A172 (cell line): ENCODE measurements around the gene GOLGA7B. TPM values are rescaled to one million over a fixed set of nuclear protein-coding genes. Genes with fewer than 3 reads are reported as not detected.
A peak's percentile ranks its signal among the peaks of the same experiment; 100 is the strongest.

Experiments
- DNase-seq: peaks from one replicate; pipeline ENCODE4 v3.0.0-alpha.2; 2015; ENCODE audit warnings: low spot score
- total RNA-seq: library from RNA; depleted of rRNA; stranded (reverse); fragments of >200 nt; shearing (Covaris generic); gene quantifications from 2 replicates; pipeline ENCODE4 v1.2.3, GENCODE V29; 2014

The GOLGA7B gene
- total RNA-seq, 1 experiment from 2014 or later = 1.9 TPM

GRCh38 chr10:97894092-97894491, 44.4 kb downstream of the GOLGA7B start:
- DNase-seq = no peak

DNA sequence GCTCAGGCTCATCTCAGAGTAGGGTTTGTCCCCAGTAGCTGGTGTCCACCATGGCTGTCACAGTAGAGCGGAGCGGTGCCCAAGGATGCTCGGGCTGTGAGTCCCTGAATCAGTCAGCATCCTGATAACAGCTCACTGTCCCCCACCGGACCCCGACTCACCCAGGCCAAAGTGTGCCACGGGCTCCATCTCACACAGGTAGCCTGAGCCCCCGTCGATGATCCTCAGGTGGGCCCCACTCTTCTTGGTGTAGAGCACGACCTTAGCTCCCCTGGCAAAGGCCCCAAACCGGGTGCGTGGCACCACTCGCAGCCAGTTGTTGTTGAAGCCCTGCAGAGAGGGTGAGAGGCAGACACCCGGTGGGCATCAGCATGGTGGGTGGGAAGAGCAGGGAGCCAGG, 45.4 kb downstream of the GOLGA7B start:
- DNase-seq = no peak

DNA sequence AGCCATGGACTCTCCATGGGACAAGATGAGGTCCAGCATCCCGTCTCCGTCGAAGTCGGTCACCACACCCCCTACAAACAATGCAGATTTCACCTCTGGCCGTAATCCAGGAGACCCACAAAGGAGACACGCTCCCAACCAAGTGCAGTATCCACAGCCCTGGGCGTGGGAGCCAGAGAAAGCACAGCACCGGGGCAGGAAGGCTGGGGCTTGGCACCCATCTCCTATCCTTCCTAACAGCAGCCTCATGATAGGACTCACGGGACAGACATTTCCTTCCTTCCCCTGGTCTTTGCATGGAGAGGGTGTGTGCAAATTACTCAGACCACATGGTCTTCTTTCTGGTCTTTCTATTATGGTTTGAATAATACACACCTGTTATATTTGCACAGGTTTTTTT, 46.3 kb downstream of the GOLGA7B start:
- no peak for DNase-seq

DNA sequence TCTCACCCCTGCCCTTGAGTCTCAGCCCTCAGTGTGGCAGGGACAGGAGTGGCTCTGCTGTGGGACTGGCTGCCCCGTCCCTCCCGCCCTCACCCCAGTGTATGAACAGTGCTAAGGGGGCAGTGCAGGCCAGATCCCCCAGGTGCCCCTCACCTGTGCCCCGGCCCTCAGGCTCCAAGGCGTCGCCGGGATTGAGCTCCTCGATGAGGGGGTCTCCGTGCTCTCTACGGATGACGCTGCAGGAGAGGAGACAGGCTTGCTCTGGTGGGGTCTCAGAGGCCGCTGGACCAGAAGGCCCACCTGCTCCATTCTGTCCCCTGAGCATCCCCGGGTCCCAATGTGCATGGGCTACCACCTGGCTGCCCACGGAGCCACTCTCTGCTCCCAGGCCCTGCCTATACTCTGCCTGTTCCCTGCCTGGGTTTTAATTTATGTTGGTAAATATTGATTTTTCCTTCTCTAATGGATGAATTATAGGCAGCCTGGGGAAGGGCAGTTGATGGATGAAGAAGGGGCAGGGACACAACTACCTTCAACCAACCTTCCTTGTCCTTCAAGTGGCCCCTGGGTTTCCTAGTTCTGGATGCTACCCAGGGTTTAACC, 47.2 kb downstream of the GOLGA7B start:
- no peak for DNase-seq

GRCh38 chr10:97898429-97898828, 48.8 kb downstream of the GOLGA7B start:
- DNase-seq = no peak

DNA sequence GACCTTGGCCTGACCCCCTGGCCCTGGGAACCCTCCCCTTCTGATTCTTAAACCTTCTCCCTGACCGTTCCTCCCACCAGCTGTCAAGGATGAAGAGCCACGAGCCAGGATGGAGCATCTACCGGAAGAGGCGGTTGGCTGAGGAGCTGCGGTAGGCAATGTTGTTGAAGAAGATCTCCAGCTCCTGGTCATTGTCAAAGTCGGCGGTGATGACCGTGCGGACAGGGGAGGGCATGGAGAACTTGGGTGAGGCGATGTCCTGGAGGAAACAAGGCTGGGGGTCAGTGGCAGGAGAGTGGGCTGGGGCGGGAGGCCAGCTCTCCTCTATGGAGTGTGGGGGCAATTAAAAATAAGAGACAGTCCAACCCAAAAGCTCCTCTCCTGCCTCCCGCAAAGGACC, 51.7 kb downstream of the GOLGA7B start:
- DNase-seq = no peak

GRCh38 chr10:97903128-97904017, 53.7 kb downstream of the GOLGA7B start:
- no peak for DNase-seq

- DNase-seq = no peak
Measured at GRCh38 chr10:97904018-97904381, 54.4 kb downstream of the GOLGA7B start.

- DNase-seq = no peak
Measured at GRCh38 chr10:97904576-97904975, 54.9 kb downstream of the GOLGA7B start.

DNA sequence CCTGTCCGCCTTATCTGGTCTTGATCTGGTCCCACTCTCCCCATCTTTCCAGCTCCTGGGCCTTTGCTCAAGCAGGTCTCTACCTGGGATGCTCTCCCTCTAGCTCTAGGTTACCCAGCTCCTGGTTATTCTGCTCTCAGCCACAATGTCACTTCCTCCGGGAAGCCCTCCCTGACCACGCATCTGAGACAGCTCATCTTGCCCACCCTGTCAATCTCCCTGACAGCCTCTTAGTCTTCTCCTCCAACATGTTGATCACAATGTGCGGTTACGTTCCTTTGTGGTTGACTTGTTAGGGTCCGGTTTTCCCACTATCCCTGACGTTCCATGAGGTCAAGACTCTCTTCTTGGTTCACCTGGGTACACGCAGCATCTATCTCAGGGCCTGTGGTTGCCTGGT, 55.6 kb downstream of the GOLGA7B start:
- DNase-seq = no peak

GRCh38 chr10:97907211-97907610, 57.6 kb downstream of the GOLGA7B start:
- DNase-seq = no peak

GRCh38 chr10:97907830-97908229, 58.2 kb downstream of the GOLGA7B start:
- DNase-seq = no peak

GRCh38 chr10:97910661-97911060, 61.0 kb downstream of the GOLGA7B start:
- no peak for DNase-seq

- DNase-seq = no peak
Measured at GRCh38 chr10:97911217-97911616, 61.6 kb downstream of the GOLGA7B start.

- DNase-seq = no peak
Measured at GRCh38 chr10:97913193-97913592, 63.5 kb downstream of the GOLGA7B start.

DNA sequence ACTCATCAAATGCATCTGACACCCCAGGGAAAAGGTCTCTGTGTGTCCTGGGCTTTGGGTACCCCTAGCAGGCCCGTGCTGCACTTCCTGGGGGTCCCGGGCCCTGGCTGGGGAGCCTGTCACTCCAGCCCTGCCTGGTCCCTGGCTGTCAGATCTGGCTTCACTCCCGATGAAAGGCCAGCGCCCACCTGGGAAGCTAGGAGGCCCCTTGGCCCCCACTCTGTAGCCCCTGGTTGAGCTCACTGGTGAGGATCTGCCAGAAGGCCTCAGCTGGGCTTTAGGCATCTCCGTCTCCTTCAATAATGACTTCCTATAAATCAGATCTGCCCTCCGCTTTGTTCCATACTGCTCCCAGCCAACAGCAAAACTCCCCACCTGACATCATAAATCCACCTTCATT, 64.0 kb downstream of the GOLGA7B start:
- DNase-seq = no peak

- no peak for DNase-seq
Measured at GRCh38 chr10:97914171-97914836, 64.7 kb downstream of the GOLGA7B start.

- DNase-seq = peak; percentile 51
Measured at GRCh38 chr10:97914837-97915211, 65.2 kb downstream of the GOLGA7B start.

DNA sequence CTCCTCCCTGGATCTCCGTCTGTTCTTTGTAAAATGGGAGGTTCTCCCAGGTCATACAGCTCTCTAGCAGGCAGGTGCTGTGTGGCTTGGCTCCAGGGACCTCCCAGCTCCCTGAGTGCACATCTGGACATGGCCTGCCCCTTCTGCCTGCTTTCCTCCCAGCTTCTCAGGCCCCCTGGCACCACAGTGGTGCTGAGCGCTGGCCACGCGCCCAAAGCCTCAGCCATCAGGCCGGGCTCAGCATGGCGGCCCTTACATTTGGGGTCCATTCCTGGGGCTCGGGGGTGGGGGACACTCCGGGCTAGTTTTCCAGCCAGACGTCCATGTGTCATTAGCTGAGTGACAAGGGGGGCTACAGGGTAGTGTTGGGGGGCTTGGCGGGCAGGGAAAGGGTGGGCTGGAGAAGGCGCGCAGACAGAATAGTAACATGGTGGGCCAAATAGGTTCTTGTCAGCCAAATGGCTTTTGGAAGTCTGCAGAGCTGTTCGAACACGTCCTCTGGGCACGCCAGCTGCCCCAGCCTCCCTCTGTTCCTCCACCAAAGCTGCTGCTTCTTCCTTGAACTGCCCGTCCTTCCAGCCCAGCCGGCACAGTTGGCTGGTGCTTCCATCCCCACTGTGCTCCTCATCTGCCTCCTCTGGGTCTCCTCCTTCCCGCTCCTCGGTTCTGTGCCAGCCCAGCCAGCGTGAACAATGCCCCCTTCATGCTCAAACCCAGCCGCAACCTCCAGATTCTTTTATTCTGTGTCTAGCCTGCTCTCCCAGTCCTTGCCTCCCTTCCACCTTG, 65.9 kb downstream of the GOLGA7B start:
- no peak for DNase-seq

GRCh38 chr10:97916586-97916985, 66.9 kb downstream of the GOLGA7B start:
- no peak for DNase-seq

DNA sequence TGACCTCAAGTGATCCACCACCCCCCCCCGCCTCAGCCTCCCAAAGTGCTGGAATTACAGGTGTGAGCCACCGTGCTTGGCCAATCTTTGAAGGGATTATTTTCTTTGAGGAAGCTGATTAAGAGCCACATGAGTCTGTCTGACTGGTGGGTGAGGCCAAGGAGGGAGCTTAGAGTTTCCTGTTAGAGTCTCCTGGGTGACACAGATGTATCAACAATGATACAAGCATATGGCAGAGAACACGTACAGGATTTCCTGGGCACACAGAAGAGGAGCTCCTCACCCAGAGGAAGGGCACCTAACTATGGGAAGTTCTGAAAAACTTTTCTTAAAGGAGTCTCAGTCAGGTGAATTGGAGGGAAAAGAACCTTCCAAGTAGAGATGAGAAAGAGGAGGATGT, 69.4 kb downstream of the GOLGA7B start:
- DNase-seq = no peak

DNA sequence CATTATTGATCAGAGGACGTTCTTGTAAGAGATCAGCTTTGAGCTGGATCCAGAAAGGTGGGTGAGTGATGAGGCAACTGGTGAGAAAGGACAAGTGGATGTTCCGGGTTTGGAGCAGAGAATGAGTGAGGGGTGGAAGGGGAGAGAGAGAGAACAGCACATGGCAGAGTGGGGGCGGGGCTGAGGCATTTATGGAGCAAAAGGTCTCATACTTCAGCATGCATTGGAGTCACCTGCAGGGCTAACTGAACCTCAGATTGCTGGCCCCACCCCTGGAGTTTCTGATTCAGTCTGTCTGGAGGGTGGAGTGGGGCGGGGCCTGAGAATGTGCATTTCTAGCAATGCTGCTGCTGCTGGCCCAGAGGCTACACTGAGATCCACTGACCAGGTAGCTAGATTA, 71.2 kb downstream of the GOLGA7B start:
- DNase-seq = no peak
